OCI-LY7 (cell line): ENCODE data around the gene SEC61A2.

ENCODE experiments used
- CTCF ChIP-seq: fragments of 200-600 bp; sonication (generic); conservative IDR thresholded peaks from 2 replicates; pipeline ENCODE4 v1.5.1; 2014; ENCODE audit warnings: mild to moderate bottlenecking, antibody characterized with exemption, low read length, moderate library complexity, mixed read lengths
- EZH2phosphoT487 ChIP-seq: fragments of 200-600 bp; sonication (generic); IDR thresholded peaks from 2 replicates; pipeline ENCODE4 v1.6.1; 2018; ENCODE audit warnings: low read depth, borderline replicate concordance, mild to moderate bottlenecking, mixed run types, antibody characterized with exemption, low read length, moderate library complexity, mixed read lengths

DNA sequence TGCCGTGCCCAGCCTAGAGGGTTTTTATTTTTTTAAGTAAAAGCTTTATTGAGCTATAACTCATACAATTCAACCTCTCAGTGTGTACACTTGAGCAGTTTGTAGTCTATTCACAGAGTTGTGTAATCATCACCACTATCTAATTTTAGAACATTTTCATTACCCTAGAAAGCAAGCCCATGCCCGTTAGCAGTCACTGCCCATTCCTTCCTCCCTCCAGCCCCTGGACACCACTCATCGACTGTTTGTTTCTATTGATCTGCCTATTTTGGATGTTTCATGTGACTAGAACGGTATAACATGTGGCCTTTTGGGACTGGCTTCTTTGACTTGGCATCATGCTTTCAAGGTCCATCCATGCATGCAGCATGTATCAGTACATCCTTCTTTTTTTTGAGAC, 25.7 kb upstream of the SEC61A2 start:
- TF ChIP-seq CTCF: no peak
- TF ChIP-seq EZH2phosphoT487: no peak
